ENCODE measurements around the gene WWOX. TPM values are rescaled to one million over a fixed set of nuclear protein-coding genes. Genes with fewer than 3 reads are reported as not detected.

The WWOX gene
- total RNA-seq, 1 donor from 2014 or later, result 34.9 TPM

DNA sequence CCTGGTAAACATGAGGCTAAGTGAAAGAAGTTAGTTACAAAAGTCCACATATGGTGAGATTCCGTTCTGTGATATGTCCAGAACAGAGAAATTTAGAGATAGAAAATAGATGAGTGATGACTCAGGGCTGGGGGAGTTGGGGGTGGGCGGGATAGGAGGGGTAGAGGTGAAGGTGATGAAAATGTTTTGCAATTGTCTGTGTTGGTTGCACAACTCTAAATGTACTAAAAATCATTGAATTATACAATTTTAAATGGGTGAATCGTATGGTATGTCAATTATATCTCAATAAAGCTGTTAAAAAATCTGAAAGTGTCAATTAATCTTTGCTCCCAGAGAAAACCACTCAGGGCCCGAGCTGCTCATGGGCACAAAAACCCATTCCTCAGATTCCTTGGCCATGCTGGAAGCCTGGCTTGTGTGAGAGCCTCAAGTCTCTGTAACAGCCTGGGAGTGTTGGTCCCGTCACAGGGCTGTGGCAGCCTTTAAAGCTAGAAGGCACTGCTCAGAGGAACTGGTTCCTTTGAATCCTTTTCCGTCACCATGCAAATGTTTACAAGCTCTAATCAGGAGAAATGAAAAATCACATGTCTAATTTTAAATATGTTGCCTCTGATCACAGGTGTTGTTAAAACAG is 225.3 kb downstream of the WWOX start:
- Histone ChIP-seq H3K36me3 (ENCODE audit: control insufficient read depth, insufficient read depth, low read length) (no peaks in the 10 kb centered on the region), H3K27me3 (ENCODE audit: control insufficient read depth, insufficient read depth, low read length) (no peaks in the 10 kb centered on the region), H3K4me3 (ENCODE audit: low read depth, low read length) (no peak overlapping the region)
- TF ChIP-seq, protein P1, sequence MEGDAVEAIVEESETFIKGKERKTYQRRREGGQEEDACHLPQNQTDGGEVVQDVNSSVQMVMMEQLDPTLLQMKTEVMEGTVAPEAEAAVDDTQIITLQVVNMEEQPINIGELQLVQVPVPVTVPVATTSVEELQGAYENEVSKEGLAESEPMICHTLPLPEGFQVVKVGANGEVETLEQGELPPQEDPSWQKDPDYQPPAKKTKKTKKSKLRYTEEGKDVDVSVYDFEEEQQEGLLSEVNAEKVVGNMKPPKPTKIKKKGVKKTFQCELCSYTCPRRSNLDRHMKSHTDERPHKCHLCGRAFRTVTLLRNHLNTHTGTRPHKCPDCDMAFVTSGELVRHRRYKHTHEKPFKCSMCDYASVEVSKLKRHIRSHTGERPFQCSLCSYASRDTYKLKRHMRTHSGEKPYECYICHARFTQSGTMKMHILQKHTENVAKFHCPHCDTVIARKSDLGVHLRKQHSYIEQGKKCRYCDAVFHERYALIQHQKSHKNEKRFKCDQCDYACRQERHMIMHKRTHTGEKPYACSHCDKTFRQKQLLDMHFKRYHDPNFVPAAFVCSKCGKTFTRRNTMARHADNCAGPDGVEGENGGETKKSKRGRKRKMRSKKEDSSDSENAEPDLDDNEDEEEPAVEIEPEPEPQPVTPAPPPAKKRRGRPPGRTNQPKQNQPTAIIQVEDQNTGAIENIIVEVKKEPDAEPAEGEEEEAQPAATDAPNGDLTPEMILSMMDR (IDR thresholded peaks at IDR 0.05; ENCODE audit: insufficient read depth, low read length, poor library complexity, severe bottlenecking), result no peak
- no peak for DNase-seq (ENCODE audit: low read depth)

DNA sequence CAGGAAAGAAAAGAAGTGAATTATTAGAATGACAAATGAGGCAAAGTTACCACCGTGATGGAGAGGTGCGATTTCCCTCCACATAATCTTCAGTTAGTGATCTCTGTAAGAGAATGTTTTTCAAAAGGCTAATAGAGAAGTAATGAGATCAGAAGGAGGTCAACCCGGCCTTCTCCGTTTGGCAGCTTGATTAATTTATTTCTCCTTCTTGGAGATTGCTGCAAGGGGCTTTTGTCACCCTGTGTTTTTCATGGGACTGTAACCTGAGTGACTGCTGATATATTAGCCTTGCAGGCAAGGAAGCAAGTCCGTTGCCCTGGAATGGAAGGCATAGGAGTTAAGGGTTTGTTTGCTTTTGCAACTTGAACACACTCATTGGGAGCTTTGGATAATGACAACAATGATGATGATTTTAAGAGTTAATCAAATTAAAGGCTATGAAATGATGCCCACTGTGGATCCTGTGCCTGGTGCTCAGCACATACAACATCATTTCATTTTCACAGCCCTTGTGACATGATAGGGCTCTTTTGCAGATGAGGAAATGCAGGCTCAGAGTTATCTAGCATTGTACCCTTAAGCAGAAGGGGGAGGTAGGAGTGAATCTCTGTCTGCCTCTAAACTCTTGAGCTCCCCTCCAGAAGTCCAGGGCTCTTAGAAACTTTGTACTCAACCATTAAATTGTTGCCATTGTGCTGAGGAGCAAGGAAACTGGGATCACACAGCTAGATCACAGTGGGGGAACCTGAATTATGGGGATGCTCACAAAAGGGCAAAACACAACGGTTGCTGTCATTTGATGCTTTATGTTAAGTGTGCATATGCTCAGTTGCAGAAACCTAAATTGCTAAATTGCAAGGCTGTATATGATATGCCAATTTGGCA is 226.3 kb downstream of the WWOX start:
- H3K36me3 ChIP-seq (ENCODE audit: control insufficient read depth, insufficient read depth, low read length), result no peaks in the 10 kb centered on the region
- TF ChIP-seq, protein P1 (IDR thresholded peaks at IDR 0.05; ENCODE audit: insufficient read depth, low read length, poor library complexity, severe bottlenecking), result no peak
- DNase-seq (ENCODE audit: low read depth), result no peak
- no peak overlapping the region for H3K4me3 ChIP-seq (ENCODE audit: low read depth, low read length)
- H3K27me3 ChIP-seq (ENCODE audit: control insufficient read depth, insufficient read depth, low read length), result no peaks in the 10 kb centered on the region

DNA sequence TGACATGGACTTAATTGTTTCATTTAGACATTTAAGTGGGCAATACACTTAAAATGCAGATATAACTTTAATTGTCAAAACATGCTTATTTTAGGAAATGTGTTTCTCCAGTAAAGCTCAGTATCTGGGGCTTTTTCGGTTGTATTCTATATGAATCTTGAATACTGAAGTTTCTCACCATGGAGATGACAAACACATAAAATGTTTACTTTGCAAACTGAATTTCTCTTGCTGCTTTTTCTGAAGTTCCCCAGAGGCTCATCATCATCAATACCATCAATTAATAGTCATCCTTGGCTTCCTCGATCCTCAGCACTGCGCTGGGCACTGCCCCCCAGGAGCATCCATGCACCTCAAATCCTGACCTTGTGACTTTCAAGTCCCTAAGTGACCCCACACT is 227.3 kb downstream of the WWOX start:
- no peak overlapping the region for H3K4me3 ChIP-seq (ENCODE audit: low read depth, low read length)
- TF ChIP-seq, protein P1 (IDR thresholded peaks at IDR 0.05; ENCODE audit: insufficient read depth, low read length, poor library complexity, severe bottlenecking), result no peak
- H3K36me3 ChIP-seq (ENCODE audit: control insufficient read depth, insufficient read depth, low read length), result no peaks in the 10 kb centered on the region
- no peak for DNase-seq (ENCODE audit: low read depth)
- H3K27me3 ChIP-seq (ENCODE audit: control insufficient read depth, insufficient read depth, low read length), result no peaks in the 10 kb centered on the region

DNA sequence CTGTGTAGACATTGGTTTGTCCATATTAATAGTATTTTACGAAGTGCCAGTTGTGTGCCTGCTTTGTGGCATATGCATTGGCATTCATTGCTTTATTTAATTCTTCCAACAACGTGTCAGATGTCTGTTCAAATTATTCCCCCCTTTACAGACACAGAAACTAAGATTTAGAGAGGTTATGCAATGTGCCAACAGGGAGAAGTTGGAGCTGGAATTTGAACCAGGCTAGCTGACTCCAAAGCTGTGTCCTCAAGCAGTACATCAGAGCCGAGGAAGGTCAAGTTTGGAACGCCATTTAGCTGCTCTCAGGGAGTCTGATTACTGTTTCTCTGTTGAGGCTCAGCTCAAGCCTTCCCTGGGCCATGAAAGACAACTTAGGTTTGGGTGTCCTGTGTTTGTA is 232.3 kb downstream of the WWOX start:
- TF ChIP-seq, protein P1 (IDR thresholded peaks at IDR 0.05; ENCODE audit: insufficient read depth, low read length, poor library complexity, severe bottlenecking), result no peak
- H3K27me3 ChIP-seq (ENCODE audit: control insufficient read depth, insufficient read depth, low read length), result no peaks in the 10 kb centered on the region
- no peak for DNase-seq (ENCODE audit: low read depth)
- no peak overlapping the region for H3K4me3 ChIP-seq (ENCODE audit: low read depth, low read length)
- no peaks in the 10 kb centered on the region for H3K36me3 ChIP-seq (ENCODE audit: control insufficient read depth, insufficient read depth, low read length)

DNA sequence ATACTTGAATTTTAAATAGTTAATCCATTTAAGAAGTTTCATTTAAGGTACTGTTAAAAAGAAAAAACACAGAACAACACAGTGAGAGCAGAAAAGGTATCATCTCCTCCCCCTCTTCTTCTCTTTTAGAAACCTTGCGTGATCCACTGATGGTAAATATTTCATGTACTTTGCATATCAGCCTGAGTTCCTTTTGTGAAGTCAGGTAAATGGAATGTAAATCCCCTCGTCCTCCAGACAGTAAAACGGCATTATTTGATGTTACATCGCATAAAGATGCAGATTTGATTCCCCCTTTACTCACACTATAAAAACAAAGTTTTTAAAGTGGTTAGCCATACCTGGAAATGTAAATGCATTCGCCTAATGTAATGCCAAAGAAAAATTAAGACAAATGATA is 234.4 kb downstream of the WWOX start:
- TF ChIP-seq, protein P1 (IDR thresholded peaks at IDR 0.05; ENCODE audit: insufficient read depth, low read length, poor library complexity, severe bottlenecking), result no peak
- H3K27me3 ChIP-seq (ENCODE audit: control insufficient read depth, insufficient read depth, low read length), result no peaks in the 10 kb centered on the region
- H3K36me3 ChIP-seq (ENCODE audit: control insufficient read depth, insufficient read depth, low read length), result no peaks in the 10 kb centered on the region
- H3K4me3 ChIP-seq (ENCODE audit: low read depth, low read length), result no peak overlapping the region
- DNase-seq (ENCODE audit: low read depth), result no peak

Measured in kidney epithelial cell (primary cell).